Activated CD4-positive, alpha-beta T cell treated with anti-CD3 and anti-CD28 coated beads for 24 hours (primary cell): ENCODE measurements around the gene CD1C.
"Not testable (repeated sequence)": the region's sequence is repeated elsewhere in the genome, so short reads cannot be mapped to it uniquely, and the experiment has no call there.

Source experiments
- DNase-seq, 2 donors: peaks; one replicate each; pipeline ENCODE4 v3.0.0-alpha.2; 2020; ENCODE audit warnings: low read depth in 2 of 2

CD1C gene

GRCh38 chr1:158329300-158329699, 39.6 kb downstream of the CD1C start:
- DNase-seq = no peak

DNA sequence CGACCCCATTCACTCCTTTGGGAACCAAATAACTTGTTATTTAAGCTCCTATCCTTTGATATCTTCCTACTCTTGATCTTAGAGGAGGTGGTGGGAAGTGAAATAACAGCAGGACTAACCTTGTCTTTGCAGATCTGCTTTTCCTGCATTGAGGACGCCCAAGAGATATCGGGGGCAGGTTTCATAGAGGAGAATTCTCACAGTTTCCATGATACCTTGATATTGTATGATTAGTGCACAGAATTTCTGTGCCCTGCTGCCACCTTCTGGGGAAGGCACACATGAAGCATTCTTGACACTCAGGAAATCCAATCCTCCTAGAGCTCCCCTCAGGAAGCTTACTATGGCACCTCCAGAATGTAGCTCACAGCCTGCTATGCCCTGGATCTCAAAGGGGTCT, 40.0 kb downstream of the CD1C start:
- DNase-seq = no peak

DNA sequence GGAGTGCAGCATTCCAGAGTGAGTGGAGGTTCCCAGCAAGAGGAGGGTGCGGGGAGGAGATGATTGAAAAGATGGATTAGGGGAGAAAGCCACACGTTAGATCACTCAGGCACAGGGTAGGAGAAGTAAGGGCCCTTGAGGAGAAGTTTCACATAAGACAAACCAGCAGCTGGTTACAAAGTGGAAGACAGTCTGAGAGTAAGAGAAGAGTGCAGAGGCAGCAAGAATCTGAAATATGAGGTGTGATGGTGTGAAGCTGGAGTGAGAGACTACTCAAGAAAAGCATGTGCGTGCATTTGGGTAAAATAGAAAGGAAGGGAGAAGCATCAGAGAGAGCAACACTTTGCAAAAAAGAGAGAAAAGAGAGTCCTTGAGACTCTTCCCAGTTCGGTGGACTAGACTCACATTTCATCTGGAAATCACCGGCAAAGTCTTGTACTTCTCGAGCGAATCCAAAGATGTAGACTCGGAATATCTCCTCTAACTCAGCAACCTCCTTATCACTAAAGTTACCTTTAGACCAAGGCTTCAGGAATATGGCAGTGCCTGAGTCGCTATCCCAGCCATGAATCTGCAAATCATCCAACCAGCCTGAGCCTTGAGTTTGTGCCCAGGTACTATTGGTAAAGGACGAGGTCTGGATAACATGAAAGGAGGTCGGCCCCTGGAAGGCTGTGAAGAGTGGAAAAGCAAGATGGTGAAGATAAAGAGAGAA, 40.8 kb downstream of the CD1C start:
- no peak for DNase-seq

GRCh38 chr1:158331106-158331425, 41.3 kb downstream of the CD1C start:
- DNase-seq = no peak

DNA sequence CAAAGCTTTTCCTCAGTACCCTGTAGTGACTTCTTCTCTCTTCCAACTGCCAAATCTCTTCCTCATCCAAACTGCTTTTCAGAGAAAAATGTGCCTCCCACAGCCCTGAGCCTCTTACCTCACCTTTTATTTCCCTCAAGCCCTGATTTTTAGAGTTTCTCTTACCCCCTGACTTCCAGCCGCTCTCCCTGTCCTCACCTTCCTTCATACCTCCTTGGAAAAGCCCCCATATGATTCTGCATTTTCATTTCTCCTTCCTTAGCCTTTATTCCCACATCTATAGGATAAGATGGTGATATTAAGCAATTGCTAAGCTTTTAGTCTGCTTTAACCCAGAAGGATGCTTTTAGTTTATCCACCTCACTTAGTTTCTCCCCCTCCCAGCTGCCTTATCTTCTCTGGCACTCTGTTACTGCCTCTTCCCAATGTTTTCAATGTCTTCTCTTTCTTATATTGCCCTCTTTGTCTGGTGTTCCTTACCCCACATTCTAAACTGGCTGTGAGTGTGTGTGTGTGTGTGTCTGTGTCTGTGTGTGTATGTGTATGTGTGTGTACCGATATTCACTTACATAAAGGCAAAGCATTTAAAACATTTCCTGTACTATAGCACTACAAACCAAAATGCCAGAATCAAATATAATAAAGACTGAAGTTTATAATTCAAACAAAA, 41.9 kb downstream of the CD1C start, which contains the start of gene CD1B:
CD1B (minus strand) TSS at position 51 of the 670 bp plus-strand sequence. CDS start 108 bp downstream, outside the sequence.
- DNase-seq = no peak

DNA sequence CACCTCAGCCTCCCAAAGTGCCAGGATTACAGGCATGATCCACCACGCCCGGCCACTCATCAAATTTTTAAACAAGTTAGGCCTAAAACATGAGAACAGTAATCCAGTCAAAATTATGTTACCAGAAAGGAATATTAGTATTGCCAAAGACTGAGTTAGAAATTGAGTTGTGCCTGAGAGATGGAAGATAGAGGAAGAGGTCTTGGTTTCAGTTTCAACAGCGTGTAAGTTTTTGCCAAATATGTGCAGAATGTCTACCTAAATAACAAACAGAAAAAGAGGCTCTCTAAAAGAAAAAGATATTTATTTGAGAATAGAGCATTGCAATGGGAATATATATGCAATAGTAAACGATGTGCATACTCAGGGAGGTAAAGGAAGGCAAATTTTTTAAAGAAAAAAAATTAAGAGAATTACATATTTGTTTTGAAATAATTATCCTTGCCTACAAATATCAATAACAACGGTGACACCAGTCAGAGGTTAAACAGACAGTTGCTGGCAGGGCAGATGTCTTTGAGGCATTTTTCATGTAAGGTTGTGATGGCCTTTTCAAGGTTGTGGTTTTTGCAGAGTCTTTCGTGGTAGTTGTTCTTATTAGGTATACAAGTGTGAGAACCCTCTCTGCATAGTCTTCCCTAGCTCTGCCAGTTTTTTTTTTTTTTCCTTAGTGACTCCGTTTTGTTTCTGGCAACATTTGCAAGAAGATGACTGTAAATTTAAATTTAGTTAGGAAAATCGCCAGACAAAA, 43.9 kb downstream of the CD1C start:
- DNase-seq = no peak

DNA sequence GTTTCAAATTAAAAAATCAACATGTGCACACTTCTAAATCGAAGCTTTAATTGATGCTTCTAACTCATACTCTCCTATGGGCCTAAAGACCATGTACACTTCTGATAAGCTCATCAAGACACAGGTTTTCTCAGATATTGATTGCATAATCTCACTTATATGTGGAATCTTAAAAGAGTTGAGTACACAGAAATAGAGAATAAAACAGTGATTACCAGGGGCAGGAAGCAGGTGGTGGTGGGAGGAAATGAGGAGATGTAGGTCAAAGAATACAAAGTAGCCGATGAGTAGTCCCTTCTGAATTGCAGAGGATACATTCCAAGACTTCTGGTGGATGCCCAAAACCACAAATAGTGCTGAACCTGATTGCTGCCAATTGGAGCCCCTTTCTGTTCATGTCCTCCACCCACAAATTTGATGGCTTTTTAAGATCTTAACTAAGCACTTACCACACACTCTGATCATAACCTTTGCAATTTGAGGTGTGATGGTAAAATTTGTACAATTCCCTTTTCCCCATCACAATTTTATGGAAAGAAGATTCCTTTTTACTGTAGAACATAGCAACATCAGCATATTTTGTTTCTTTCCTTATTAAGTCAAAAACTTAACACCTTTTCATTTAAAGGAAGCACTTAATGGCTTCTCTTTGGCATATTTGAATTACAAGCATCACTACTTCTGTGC, 44.9 kb downstream of the CD1C start:
- no peak for DNase-seq

GRCh38 chr1:158335213-158335532, 45.5 kb downstream of the CD1C start:
- no peak for DNase-seq

DNA sequence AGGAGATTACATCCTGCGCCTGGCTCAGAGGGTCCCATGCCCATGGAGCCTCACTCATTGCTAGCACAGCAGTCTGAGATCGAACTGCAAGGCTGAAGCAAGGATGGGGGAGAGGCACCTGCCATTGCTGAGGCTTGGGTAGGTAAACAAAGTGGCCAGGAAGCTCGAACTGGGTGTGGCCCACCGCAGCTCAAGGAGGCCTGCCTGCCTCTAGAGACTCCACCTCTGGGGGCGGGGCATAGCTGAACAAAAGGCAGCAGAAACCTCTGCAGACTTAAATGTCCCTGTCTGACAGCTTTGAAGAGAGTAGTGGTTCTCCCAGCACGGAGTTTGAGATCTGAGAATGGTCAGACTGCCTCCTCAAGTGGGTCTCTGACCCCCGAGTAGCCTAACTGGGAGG, 46.7 kb downstream of the CD1C start:
- not testable (repeated sequence) for DNase-seq
